ENCODE data around the gene CDK5RAP1.
"Not testable (repeated sequence)": the region's sequence is repeated elsewhere in the genome, so short reads cannot be mapped to it uniquely, and the experiment has no call there.

CDK5RAP1 gene

GRCh38 chr20:33401184-33401920 is at the start of gene CDK5RAP1:
CDK5RAP1 (minus strand) TSS chr20:33401519; CDS start chr20:33397064, 4,455 bp downstream.
- DNase-seq = peak; percentile 97

DNA sequence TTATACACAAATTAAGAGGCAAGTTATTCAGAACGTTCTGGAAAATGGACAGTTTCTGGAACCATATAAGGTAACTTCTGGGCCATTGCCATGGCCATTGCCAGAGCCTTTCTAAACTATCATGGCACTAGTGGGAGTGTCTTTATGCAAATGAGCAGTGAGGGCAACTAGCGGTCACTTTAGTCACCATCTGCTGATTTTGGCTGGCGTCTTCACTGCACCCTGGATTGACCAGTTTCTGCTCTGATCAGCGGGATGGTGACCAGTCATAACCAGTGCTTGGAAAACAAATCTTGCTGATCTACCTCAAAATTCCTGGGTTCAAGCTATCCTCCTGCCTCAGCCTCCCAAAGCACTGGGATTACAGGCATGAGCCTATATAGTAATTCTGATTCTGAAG is 49.5 kb upstream of the CDK5RAP1 start:
- DNase-seq = no peak

DNA sequence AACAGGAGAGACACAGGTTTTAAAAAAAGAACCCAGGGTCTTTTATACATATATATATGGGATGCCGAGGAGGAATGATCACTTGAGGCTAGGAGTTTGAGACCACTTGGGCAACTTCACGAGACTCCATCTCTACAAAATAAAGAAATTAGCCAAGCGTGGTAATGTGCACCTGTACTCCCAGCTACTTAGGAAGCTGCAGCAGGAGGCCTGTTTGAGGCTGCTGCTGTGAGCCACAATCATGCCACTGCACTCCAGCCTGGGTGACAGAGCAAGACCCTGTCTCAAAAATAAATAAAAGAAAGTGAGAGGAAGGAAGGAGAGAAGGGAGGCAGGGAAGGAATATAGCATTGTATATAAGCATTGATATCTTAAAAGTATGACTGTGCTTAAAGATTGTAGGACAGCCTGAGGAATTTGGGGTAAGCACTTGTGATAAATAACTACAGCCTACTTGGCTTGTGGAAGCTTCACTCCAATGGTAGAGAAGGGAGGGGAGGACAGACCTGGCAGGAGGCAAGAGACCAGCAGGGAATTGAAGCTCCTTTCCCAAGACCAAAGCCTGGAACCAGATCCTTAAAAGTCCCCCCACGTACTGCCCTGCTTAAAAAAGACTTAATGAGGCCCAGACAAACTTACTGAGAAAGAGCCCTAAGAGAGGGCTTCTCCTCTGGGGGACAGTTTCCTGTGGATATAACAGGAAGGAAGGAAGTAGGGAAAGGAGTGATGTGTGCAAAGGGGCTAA is 44.7 kb upstream of the CDK5RAP1 start:
- no peak for DNase-seq

GRCh38 chr20:33444797-33445560 is 43.7 kb upstream of the CDK5RAP1 start:
- DNase-seq = peak; percentile 47

GRCh38 chr20:33443512-33444239 is 42.4 kb upstream of the CDK5RAP1 start, which contains the start of gene SNTA1:
SNTA1 (minus strand) TSS chr20:33443763; CDS start chr20:33443620, 143 bp downstream.
- DNase-seq = peak; percentile 89

GRCh38 chr20:33443006-33443511 is 41.7 kb upstream of the CDK5RAP1 start:
- peak; percentile 38 for DNase-seq

- no peak for DNase-seq
These were observed 41.1 kb upstream of the CDK5RAP1 start for GRCh38 chr20:33442136-33443005.

- DNase-seq = no peak
These were observed 40.0 kb upstream of the CDK5RAP1 start for GRCh38 chr20:33441142-33441955.

DNA sequence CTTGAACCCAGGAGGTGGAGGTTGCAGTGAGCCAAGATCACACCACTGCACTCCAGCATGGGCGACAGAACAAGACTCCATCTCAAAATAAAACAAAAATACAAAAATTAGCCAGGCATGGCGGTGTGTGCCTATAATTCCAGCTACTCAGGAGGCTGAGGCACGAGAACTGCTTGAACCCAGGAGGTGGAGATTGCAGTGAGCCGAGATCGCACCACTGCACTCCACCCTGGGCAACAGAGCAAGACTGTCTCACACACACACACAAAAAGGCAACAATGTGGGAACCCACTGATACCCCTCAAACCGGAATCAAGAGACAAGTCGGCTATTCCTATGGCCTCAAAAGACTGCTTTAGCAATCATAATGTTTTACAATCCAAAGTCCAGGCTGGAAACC is 39.2 kb upstream of the CDK5RAP1 start:
- not testable (repeated sequence) for DNase-seq

DNA sequence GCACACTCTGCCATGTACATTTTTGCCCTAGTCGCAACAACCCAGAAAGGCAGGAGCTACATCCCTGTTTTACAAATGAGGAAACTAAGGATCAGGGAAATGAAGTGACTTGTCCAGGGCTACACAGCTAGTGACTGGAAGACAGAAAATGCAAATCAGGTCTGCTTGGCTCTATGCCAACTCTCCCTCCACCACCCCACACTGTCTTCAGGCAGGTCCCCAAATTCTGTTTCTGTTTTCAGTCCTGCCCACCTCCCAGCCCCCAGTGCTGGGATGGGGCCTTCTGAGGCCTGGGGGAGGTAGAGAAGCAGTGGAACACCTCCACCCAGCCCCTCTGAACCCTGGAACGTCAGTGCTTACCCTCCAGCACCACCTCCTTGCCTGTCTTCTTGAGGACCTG is 37.2 kb upstream of the CDK5RAP1 start:
- DNase-seq = peak; percentile 25

GRCh38 chr20:33437141-33437911 is 36.0 kb upstream of the CDK5RAP1 start:
- no peak for DNase-seq

DNA sequence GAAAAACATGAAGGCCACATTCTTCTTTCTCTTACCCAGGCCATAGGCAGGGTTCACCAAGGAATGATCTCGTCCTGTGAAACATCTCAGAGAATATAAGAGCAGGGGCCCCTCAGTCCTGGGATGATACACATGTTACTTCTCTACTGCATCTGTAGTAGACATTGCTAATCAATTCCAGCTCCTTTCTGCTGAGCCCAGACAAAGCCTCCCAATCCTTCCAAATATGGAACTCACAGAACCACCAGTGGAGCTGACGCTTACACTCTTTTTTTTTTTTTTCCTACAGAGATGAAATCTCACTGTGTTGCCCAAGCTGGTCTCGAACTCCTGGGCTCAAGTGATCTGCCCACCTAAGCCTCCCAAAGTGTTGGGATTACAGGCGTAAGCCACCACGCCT is 33.1 kb upstream of the CDK5RAP1 start:
- DNase-seq = no peak

DNA sequence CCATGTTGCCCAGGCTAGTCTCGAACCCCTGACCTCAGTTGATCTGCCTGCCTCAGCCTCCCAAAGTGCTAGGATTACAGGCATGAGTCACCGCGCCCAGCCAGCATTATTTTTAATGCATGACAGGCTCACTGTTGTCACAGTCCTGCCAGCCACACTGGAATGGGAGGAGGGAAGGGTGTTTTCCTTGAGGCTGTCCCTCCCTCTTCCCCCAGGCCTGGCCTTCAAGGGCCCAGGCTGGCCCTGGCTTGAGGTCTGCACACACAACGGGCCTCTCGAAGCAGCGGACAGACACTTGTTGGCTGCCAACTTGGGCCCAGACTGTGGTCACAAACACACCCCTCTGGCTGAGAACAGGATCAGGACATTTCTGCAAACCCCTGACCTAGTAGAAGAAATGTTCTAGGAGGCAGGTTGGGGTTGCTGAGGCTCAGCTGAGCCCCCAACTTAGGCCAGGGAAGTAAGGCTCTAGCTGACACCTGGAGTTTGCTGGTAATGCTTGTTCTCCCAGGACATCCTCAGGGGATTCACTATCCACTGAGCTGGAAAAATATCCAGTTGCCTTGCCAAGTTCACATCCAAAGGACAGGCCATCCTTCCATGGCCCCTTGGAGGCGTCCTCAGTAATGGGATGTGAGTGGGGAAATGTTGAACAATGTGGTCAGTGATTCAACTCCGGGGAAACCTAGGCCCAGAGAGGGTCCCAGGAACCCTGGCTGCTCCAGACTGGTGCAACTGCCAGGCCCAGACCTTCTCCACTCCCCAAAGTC is 32.3 kb upstream of the CDK5RAP1 start:
- no peak for DNase-seq

DNA sequence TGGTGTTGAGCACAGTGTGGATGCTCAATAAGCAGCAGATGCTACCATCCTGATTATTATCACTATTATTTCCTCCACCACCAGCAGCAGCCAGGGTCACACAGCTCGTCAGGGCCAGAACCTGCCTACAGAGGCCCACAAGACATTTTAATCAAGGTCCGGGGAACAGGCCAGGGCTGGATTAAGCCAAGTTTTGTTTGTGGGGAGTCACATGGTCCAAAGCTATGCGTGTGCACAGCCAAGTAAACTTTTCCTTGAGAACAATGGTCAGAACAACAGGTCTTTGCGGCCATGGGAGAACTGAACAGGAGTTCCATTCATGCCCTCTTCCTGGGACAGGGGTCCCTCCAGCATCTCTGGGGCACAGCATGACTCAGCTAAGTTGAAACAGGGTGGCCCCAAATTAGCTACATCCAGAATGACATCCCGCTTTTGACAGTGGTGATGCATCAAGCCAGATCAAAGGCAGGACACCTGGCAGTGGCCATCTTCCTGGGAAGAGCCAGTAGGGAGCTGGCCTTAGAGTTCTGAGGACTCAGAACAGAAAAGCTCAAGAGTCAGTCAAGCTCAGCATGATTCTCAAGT is 30.6 kb upstream of the CDK5RAP1 start:
- DNase-seq = no peak

- not testable (repeated sequence) for DNase-seq
These were observed 22.6 kb upstream of the CDK5RAP1 start for GRCh38 chr20:33423875-33424274.

- DNase-seq = peak; percentile 90
These were observed 22.0 kb upstream of the CDK5RAP1 start for GRCh38 chr20:33423141-33423834.

DNA sequence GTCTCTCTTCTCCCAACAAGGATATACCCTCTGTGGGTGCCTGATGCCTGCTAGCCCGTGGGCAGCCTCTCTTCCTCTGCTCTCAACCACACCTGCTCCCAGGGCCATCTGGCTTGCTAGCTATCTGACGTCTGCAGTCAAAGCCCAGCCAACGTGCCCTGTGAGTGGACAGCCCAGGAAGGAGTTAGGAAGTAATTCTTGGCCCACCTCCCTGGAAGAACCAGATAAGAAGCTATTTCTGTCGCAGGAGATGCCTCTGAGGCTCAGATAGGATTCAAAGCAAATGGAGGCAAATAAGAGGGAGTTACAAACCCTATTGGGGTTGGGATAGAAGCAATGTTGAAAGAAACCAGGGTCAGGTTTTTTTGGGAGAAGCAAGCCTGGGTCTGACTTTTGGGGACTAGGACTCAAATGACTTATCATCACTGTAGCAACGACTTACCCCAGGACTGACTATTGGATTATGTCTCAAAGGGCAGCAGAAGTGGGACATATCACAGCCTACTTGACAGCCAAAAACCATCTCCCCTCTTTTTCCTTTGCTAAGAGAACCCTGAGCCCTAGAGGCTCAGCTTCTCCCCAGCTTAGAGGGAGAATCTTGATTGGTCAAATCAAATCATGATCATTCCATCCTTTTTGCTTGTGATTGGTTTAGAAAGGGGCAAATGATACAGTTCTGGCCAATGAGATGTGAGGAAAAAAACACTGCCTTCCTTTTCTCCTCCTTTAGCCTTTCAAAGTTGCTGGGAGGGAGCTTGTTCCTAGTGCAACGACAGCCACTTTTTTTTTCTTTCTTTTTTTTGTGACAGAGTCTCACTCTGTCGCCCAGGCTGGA is 18.0 kb upstream of the CDK5RAP1 start:
- DNase-seq = peak; percentile 85
